SK-N-SH (cell line): ENCODE measurements around the gene NDEL1.

Experiments used
- CHD2 ChIP-seq: fragments of 150-350 bp; IDR thresholded peaks from 2 replicates; pipeline ENCODE4 v1.6.1; 2018; ENCODE audit warnings: low read length; ENCODE audit not compliant: partially characterized antibody
- ELF1 ChIP-seq: IDR thresholded peaks from 2 replicates; pipeline ENCODE4 v1.4.0; 2012
- EZH2phosphoT487 ChIP-seq: fragments of 200-600 bp; sonication (generic); IDR thresholded peaks from 2 replicates; pipeline ENCODE4 v1.6.1; 2017; ENCODE audit warnings: low read depth, mixed run types, mild to moderate bottlenecking, antibody characterized with exemption, moderate library complexity, borderline replicate concordance
- GABPA ChIP-seq: IDR thresholded peaks from 2 replicates; pipeline ENCODE4 v1.4.0; 2012; ENCODE audit warnings: low read depth, mild to moderate bottlenecking
- POLR2AphosphoS5 ChIP-seq: IDR thresholded peaks from 2 replicates; pipeline ENCODE4 v1.6.1; 2012; ENCODE audit warnings: low read depth, low read length
- RAD21 ChIP-seq: IDR thresholded peaks from 2 replicates; pipeline ENCODE4 v1.6.1; 2012; ENCODE audit warnings: mild to moderate bottlenecking, low read length
- SIN3A ChIP-seq: IDR thresholded peaks from 2 replicates; pipeline ENCODE4 v1.6.1; 2012; ENCODE audit warnings: low read depth, mild to moderate bottlenecking, low read length, moderate library complexity, borderline replicate concordance
- TAF1 ChIP-seq: IDR thresholded peaks from 2 replicates; pipeline ENCODE4 v1.6.1; 2012; ENCODE audit warnings: low read depth, mild to moderate bottlenecking, low read length, moderate library complexity, borderline replicate concordance
- YY1 ChIP-seq: IDR thresholded peaks from 2 replicates; pipeline ENCODE4 v1.4.0; 2012; ENCODE audit warnings: low read depth, mild to moderate bottlenecking
- TF ChIP-seq, protein P1 (sequence below): fragments of 200-600 bp; sonication (generic); IDR thresholded peaks from 2 replicates; pipeline ENCODE4 v1.6.1; 2017; ENCODE audit warnings: antibody characterized with exemption, mild to moderate bottlenecking, moderate library complexity
- TF ChIP-seq, protein P2 (sequence below): IDR thresholded peaks from 2 replicates; pipeline ENCODE4 v1.6.1; 2012; ENCODE audit warnings: mild to moderate bottlenecking, low read depth, low read length, moderate library complexity
- TF ChIP-seq, protein P3 (sequence below): IDR thresholded peaks from 2 replicates; pipeline ENCODE4 v1.4.0; 2012; ENCODE audit warnings: low read depth

DNA sequence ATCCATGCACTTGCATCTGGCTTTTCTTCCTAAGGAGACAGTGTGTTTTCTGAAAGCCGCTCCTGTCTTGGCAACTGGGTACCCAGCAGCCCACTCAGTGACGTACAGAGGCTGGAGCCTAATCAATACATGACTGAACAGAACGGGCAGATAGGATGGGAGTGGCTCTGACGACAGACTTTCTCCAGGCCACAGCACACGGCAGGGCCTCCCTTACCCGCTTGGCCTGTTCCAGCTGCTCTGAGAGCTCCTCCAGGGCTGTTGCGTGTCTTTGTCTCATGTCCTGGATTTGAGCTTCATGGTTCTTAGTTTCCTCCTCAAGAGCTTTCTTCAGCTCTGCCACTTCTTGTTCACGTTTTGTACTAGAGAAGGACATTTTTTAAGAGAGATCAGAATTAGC is 64.9 kb downstream of the NDEL1 start:
- TF ChIP-seq, protein P1, sequence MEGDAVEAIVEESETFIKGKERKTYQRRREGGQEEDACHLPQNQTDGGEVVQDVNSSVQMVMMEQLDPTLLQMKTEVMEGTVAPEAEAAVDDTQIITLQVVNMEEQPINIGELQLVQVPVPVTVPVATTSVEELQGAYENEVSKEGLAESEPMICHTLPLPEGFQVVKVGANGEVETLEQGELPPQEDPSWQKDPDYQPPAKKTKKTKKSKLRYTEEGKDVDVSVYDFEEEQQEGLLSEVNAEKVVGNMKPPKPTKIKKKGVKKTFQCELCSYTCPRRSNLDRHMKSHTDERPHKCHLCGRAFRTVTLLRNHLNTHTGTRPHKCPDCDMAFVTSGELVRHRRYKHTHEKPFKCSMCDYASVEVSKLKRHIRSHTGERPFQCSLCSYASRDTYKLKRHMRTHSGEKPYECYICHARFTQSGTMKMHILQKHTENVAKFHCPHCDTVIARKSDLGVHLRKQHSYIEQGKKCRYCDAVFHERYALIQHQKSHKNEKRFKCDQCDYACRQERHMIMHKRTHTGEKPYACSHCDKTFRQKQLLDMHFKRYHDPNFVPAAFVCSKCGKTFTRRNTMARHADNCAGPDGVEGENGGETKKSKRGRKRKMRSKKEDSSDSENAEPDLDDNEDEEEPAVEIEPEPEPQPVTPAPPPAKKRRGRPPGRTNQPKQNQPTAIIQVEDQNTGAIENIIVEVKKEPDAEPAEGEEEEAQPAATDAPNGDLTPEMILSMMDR: no peak
- TF ChIP-seq GABPA (no peak), RAD21 (no peak), CHD2 (no peak), TAF1 (no peak), ELF1 (no peak), EZH2phosphoT487 (no peak), POLR2AphosphoS5 (no peak), SIN3A (no peak), YY1 (no peak)
- TF ChIP-seq, protein P2, sequence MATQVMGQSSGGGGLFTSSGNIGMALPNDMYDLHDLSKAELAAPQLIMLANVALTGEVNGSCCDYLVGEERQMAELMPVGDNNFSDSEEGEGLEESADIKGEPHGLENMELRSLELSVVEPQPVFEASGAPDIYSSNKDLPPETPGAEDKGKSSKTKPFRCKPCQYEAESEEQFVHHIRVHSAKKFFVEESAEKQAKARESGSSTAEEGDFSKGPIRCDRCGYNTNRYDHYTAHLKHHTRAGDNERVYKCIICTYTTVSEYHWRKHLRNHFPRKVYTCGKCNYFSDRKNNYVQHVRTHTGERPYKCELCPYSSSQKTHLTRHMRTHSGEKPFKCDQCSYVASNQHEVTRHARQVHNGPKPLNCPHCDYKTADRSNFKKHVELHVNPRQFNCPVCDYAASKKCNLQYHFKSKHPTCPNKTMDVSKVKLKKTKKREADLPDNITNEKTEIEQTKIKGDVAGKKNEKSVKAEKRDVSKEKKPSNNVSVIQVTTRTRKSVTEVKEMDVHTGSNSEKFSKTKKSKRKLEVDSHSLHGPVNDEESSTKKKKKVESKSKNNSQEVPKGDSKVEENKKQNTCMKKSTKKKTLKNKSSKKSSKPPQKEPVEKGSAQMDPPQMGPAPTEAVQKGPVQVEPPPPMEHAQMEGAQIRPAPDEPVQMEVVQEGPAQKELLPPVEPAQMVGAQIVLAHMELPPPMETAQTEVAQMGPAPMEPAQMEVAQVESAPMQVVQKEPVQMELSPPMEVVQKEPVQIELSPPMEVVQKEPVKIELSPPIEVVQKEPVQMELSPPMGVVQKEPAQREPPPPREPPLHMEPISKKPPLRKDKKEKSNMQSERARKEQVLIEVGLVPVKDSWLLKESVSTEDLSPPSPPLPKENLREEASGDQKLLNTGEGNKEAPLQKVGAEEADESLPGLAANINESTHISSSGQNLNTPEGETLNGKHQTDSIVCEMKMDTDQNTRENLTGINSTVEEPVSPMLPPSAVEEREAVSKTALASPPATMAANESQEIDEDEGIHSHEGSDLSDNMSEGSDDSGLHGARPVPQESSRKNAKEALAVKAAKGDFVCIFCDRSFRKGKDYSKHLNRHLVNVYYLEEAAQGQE: no peak
- TF ChIP-seq, protein P3, sequence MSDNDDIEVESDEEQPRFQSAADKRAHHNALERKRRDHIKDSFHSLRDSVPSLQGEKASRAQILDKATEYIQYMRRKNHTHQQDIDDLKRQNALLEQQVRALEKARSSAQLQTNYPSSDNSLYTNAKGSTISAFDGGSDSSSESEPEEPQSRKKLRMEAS: no peak
